K562 (cell line): Measurements from ENCODE around the gene XPNPEP1. TPM values are rescaled to one million over a fixed set of nuclear protein-coding genes. Genes with fewer than 3 reads are reported as not detected.

Experiments
- ATAC-seq: fragments of 200-7000 bp; cut with Tn5 transposase; 3 replicates; pipeline ENCODE4 v1.9.1; 2020; ENCODE audit warnings: moderate library complexity
- BruUV-seq: library from RNA; stranded (reverse); fragments of 400-500 nt; replicated peaks from 2 replicates; lab custom pipeline; 2021; lab: Mats Ljungman, UMichigan
- CTCF ChIA-PET: fragments of 300-600 bp; formaldehyde crosslinking; extraction: SDS; loops from one replicate; lab custom pipeline; 2021; ENCODE audit warnings: low intra/inter-chr PET ratio; lab: Yijun Ruan, JAX
- POLR2A ChIA-PET: fragments of 300-600, 350-650 bp; sonication (Branson Sonifier 250); formaldehyde crosslinking; extraction: SDS; loops from one replicate; lab custom pipeline; 2021; ENCODE audit warnings: antibody characterized with exemption, inconsistent platforms; lab: Yijun Ruan, JAX
- DNase-seq, 4 experiments: peaks; one replicate each; pipeline versions ENCODE4 v3.0.0 to v3.0.0-alpha.2; 2011 to 2018; ENCODE audit warnings: low spot score in 3 of 4, mixed read lengths in 3 of 4; ENCODE audit errors: extremely low read depth in 1 of 4
- FAIRE-seq: peaks from 2 replicates; lab custom pipeline; 2011; peaks lifted over from hg19 to GRCh38; lab: Jason Lieb, UNC
- H2AFZ ChIP-seq: 2 replicates; pipeline ENCODE4 v1.6.0; 2011; ENCODE audit warnings: low read depth, low read length, control low read depth, inconsistent platforms
- H3K27ac ChIP-seq: fragments of 200-600 bp; 3 replicates; pipeline ENCODE4 v1.8.0; 2011; ENCODE audit warnings: low read depth, mild to moderate bottlenecking, control low read depth, inconsistent platforms, low read length, moderate library complexity, mixed read lengths; ENCODE audit errors: extremely low read depth
- H3K27me3 ChIP-seq, 2 experiments: fragments of 300-600 bp in 1 of 2; 2 replicates in 1 of 2; 3 replicates in 1 of 2; pipeline versions ENCODE4 v1.6.0 to v1.8.0; 2011; ENCODE audit warnings: inconsistent platforms in 2 of 2, low read length in 2 of 2, mild to moderate bottlenecking in 1 of 2, mixed read lengths in 1 of 2, moderate library complexity in 1 of 2; ENCODE audit not compliant: control insufficient read depth in 2 of 2, insufficient read depth in 2 of 2
- H3K36me3 ChIP-seq: fragments of 300-600 bp; 3 replicates; pipeline ENCODE4 v1.8.0; 2011; ENCODE audit warnings: mild to moderate bottlenecking, low read length, inconsistent platforms; ENCODE audit not compliant: control insufficient read depth, insufficient read depth
- H3K4me1 ChIP-seq, 2 experiments: fragments of 200-600 bp in 1 of 2; replicated peaks in 1 of 2; 2 replicates in 1 of 2; 3 replicates in 1 of 2; pipeline versions ENCODE4 v1.5.1 to v1.8.0; 2011; ENCODE audit warnings: inconsistent platforms in 2 of 2, low read length in 2 of 2, mild to moderate bottlenecking in 1 of 2, mixed read lengths in 1 of 2, moderate library complexity in 1 of 2; ENCODE audit not compliant: control insufficient read depth in 2 of 2, insufficient read depth in 2 of 2
- H3K4me2 ChIP-seq: 2 replicates; pipeline ENCODE4 v1.6.1; 2011; ENCODE audit warnings: low read length, control low read depth, inconsistent platforms, mixed read lengths; ENCODE audit not compliant: insufficient read depth
- H3K4me3 ChIP-seq: fragments of 200-600 bp; sonication (generic), shearing (Covaris generic); 2 replicates; pipeline ENCODE4 v1.5.1; 2016; ENCODE audit warnings: control low read depth, inconsistent platforms
- H3K79me2 ChIP-seq: fragments of 200-600 bp; 3 replicates; pipeline ENCODE4 v1.8.0; 2011; ENCODE audit warnings: low read length, inconsistent platforms; ENCODE audit not compliant: control insufficient read depth, insufficient read depth
- H3K9ac ChIP-seq, 2 experiments: 2 replicates each; pipeline versions ENCODE4 v1.6.0 to v1.6.1; 2011; ENCODE audit warnings: low read depth in 2 of 2, low read length in 2 of 2, control low read depth in 1 of 2, inconsistent platforms in 1 of 2, mild to moderate bottlenecking in 1 of 2, mixed read lengths in 1 of 2; ENCODE audit not compliant: insufficient read depth in 1 of 2
- H3K9me1 ChIP-seq: one replicate; pipeline ENCODE4 v1.6.0; 2011; ENCODE audit warnings: inconsistent platforms, mild to moderate bottlenecking, low read length, moderate library complexity; ENCODE audit not compliant: control insufficient read depth, insufficient read depth
- H3K9me3 ChIP-seq: replicated peaks from 2 replicates; pipeline ENCODE4 v1.5.1; 2011; ENCODE audit warnings: low read depth, low read length, inconsistent platforms; ENCODE audit not compliant: control insufficient read depth, insufficient read depth
- H4K20me1 ChIP-seq: replicated peaks from 2 replicates; pipeline ENCODE4 v1.6.1; 2011; ENCODE audit warnings: low read length, inconsistent platforms, mixed read lengths; ENCODE audit not compliant: control insufficient read depth, insufficient read depth
- ARID2 ChIP-seq: fragments of 450-650 bp; IDR thresholded peaks from 2 replicates; pipeline ENCODE4 v1.6.1; 2017; ENCODE audit warnings: antibody characterized with exemption, mild to moderate bottlenecking
- BRCA1 ChIP-seq, 2 experiments: fragments of 450-650 bp in 1 of 2; sonication (generic) in 1 of 2; formaldehyde crosslinking in 1 of 2; IDR thresholded peaks; 2 replicates each; pipeline versions ENCODE4 v1.5.0 to v1.6.1; 2017 to 2020; ENCODE audit warnings: mild to moderate bottlenecking in 1 of 2, missing genetic modification reagents in 1 of 2
- CHCHD3 ChIP-seq: fragments of 250-450 bp; sonication (Bioruptor Pico); IDR thresholded peaks from 2 replicates; pipeline ENCODE4 v2.1.2; 2022; ENCODE audit warnings: mild to moderate bottlenecking
- HMG20B ChIP-seq: fragments of 250-450 bp; sonication (Bioruptor Pico); IDR thresholded peaks from 2 replicates; pipeline ENCODE4 v1.5.0; 2021; ENCODE audit warnings: mild to moderate bottlenecking
- IRF1 ChIP-seq: sonication (generic); formaldehyde crosslinking; IDR thresholded peaks from 2 replicates; pipeline ENCODE4 v1.8.0; 2022; ENCODE audit warnings: missing genetic modification reagents, mild to moderate bottlenecking, borderline replicate concordance
- MBD1 ChIP-seq: fragments of 250-450 bp; sonication (Bioruptor Pico); IDR thresholded peaks from 2 replicates; pipeline ENCODE4 v1.8.0; 2022; ENCODE audit warnings: inconsistent platforms
- NCOA6 ChIP-seq: fragments of 450-650 bp; IDR thresholded peaks from 2 replicates; pipeline ENCODE4 v1.6.1; 2017; ENCODE audit warnings: mild to moderate bottlenecking
- PATZ1 ChIP-seq: fragments of 250-450 bp; sonication (Bioruptor Pico); IDR thresholded peaks from 2 replicates; pipeline ENCODE4 v1.5.0; 2020; ENCODE audit warnings: mild to moderate bottlenecking, borderline replicate concordance
- TBP ChIP-seq: optimal IDR thresholded peaks from 2 replicates; pipeline ENCODE3; 2011; ENCODE audit warnings: low read depth, low read length, improper control_type of control experiment
- TCF7 ChIP-seq: sonication (generic); IDR thresholded peaks from 2 replicates; pipeline ENCODE4 v1.6.1; 2016; ENCODE audit warnings: antibody characterized with exemption, borderline replicate concordance
- TEAD1 ChIP-seq, 2 experiments: fragments of 450-650 bp in 1 of 2; sonication (generic) in 1 of 2; formaldehyde crosslinking; IDR thresholded peaks; 2 replicates each; pipeline versions ENCODE4 v1.4.0 to v1.8.0; 2020 to 2022; ENCODE audit warnings: mild to moderate bottlenecking in 2 of 2, missing genetic modification reagents in 1 of 2
- ZKSCAN1 ChIP-seq: fragments of 150-350 bp; IDR thresholded peaks from 2 replicates; pipeline ENCODE4 v1.6.1; 2016; ENCODE audit warnings: low read depth, low read length
- ZNF184 ChIP-seq: sonication (generic); formaldehyde crosslinking; IDR thresholded peaks from 2 replicates; pipeline ENCODE4 v1.5.0; 2020; ENCODE audit warnings: missing genetic modification reagents
- ZNF253 ChIP-seq: fragments of 250-450 bp; sonication (Bioruptor Pico); conservative IDR thresholded peaks from 2 replicates; pipeline ENCODE4 v1.6.1; 2021; ENCODE audit warnings: mild to moderate bottlenecking
- ZNF354B ChIP-seq: fragments of 250-450 bp; sonication (Bioruptor Pico); IDR thresholded peaks from 2 replicates; pipeline ENCODE4 v1.4.0; 2020
- ZNF707 ChIP-seq: fragments of 250-450 bp; sonication (Bioruptor Pico); conservative IDR thresholded peaks from 2 replicates; pipeline ENCODE4 v1.8.0; 2022; ENCODE audit warnings: inconsistent platforms, mild to moderate bottlenecking, moderate library complexity
- WGBS: fragments of 100-300 bp; shearing (Covaris generic); methylation state at CpG from one replicate; pipeline ENCODE4 v1.1.6; 2016; ENCODE audit warnings: low coverage, mixed read lengths; ENCODE audit not compliant: insufficient coverage; ENCODE audit errors: missing lambda C conversion rate; 5-methylcytosine and 5-hydroxymethylcytosine counted together
- in situ Hi-C: fragments of 300-500 bp; cut with MboI; formaldehyde crosslinking; loops from 4 replicates; pipeline ENCODE4 v1.15.0; 2018; ENCODE audit warnings: inconsistent platforms, mixed read lengths
- intact Hi-C: fragments of 100-400 bp; cut with micrococcal nuclease; formaldehyde crosslinking; loops from 2 replicates; pipeline ENCODE4 v1.14.2; 2022
- polyA plus RNA-seq, 8 experiments: library from polyadenylated mRNA; depleted of rRNA in 4 of 8; stranded (reverse) in 5 of 8; unstranded in 3 of 8; fragments of >200 nt; fragmentation: Nextera tagmentation in 2 of 8; fragmentation: Illumina TruSeq in 1 of 8; extraction: Ambion mirVana in 2 of 8; extraction: Trizol in 1 of 8; gene quantifications; 2 replicates each; pipeline versions ENCODE4 v1.2.1 to v1.2.3, GENCODE V29; 2011 to 2014; ENCODE audit warnings: inconsistent platforms in 1 of 8, missing spikeins in 1 of 8
- total RNA-seq, 7 experiments: library from RNA; depleted of rRNA in 6 of 7; stranded (reverse); fragments of >200 nt in 6 of 7; fragmentation: Illumina TruSeq in 2 of 7; extraction: Trizol in 2 of 7; gene quantifications; 2 replicates each; pipeline versions ENCODE4 v1.2.1 to v1.2.3, GENCODE V29; 2011 to 2021; ENCODE audit warnings: low replicate concordance in 1 of 7

Gene XPNPEP1
- total and polyA plus RNA-seq, 9 of the 15 experiments (the other 6 are each of a cell fraction or from before 2014, with no cell fraction given), result 24.2 to 93.5 (median 40.1) TPM

- TF ChIP-seq PATZ1 (CRISPR knock-in tag) (no peak), HMG20B (CRISPR knock-in tag) (no peak)
These were observed 88.1 kb downstream of the XPNPEP1 start (continued) for GRCh38 chr10:109835257-109835656.

GRCh38 chr10:109831846-109832245 lies 91.5 kb downstream of the XPNPEP1 start:
- Histone ChIP-seq H4K20me1 (no peaks in the 10 kb centered on the region), H3K9me3 (no peaks in the 10 kb centered on the region), H2AFZ (no peak overlapping the region), H3K36me3 (no peaks in the 10 kb centered on the region), H3K9me1 (no peaks in the 10 kb centered on the region), H3K9ac (no peak overlapping the region), H3K27ac (no peak overlapping the region), H3K4me3 (no peak overlapping the region), H3K79me2 (no peaks in the 10 kb centered on the region), H3K27me3 (no peaks in the 10 kb centered on the region), H3K4me1 (no peaks in the 10 kb centered on the region), H3K4me2 (no peak overlapping the region)
- under 1% methylated on average over 8 of the region's 9 CpGs for WGBS
- BruUV-seq, result no TSS peak
- no peak for DNase-seq
- in situ Hi-C loops (no loop called here), intact Hi-C loops (no loop called here)
- no peak for FAIRE-seq
- ChIA-PET CTCF (no interaction called here), POLR2A (no interaction called here)
- ATAC-seq, result no peak
- no peak for TF ChIP-seq ZNF707 (CRISPR knock-in tag)
- no peak for TF ChIP-seq ZNF354B
- no peak for TF ChIP-seq IRF1 (CRISPR knock-in tag)
- TF ChIP-seq ZKSCAN1, result no peak
- TF ChIP-seq ZNF184 (CRISPR knock-in tag), result no peak
- TF ChIP-seq TEAD1 (CRISPR knock-in tag; IDR thresholded peaks at IDR 0.05), result no peak
- no peak for TF ChIP-seq TBP
- TF ChIP-seq ARID2, result no peak
- TF ChIP-seq MBD1, result no peak
- TF ChIP-seq PATZ1 (CRISPR knock-in tag), result no peak
- no peak for TF ChIP-seq CHCHD3
- TF ChIP-seq TCF7, result no peak
- no peak for TF ChIP-seq ZNF253 (CRISPR knock-in tag)
- no peak for TF ChIP-seq NCOA6
- no peak for TF ChIP-seq BRCA1 (IDR thresholded peaks at IDR 0.05)
- TF ChIP-seq BRCA1 (CRISPR knock-in tag; IDR thresholded peaks at IDR 0.05), result no peak
